Left ventricle myocardium superior (tissue), 1 donor: ENCODE measurements around the gene ARHGAP19. TPM values are rescaled to one million over a fixed set of nuclear protein-coding genes. Genes with fewer than 3 reads are reported as not detected.

Experiments
- ATAC-seq: fragments of 200-7000 bp; cut with Tn5 transposase; one replicate; pipeline ENCODE4 v1.9.1; 2020; ENCODE audit warnings: mild to moderate bottlenecking, moderate library complexity
- DNase-seq: peaks from one replicate; pipeline ENCODE4 v3.0.0-alpha.2; 2020
- intact Hi-C: fragments of 100-400 bp; cut with micrococcal nuclease; formaldehyde crosslinking; loops from one replicate; pipeline ENCODE4 v1.11.0; 2022
- total RNA-seq: library from RNA; stranded (reverse); fragmentation: NEBNext Ultra II Directional; extraction: Animal tissue kit (Norgen Biotek cat#: 25700); gene quantifications from one replicate; pipeline ENCODE4 v1.2.1, GENCODE V29; 2021
- donor health status: DM: no; HTN: yes; CAD: no; lungs with severe emphysema.

Gene ARHGAP19
- total RNA-seq, 1 donor from 2014 or later: 3.3 TPM

DNA sequence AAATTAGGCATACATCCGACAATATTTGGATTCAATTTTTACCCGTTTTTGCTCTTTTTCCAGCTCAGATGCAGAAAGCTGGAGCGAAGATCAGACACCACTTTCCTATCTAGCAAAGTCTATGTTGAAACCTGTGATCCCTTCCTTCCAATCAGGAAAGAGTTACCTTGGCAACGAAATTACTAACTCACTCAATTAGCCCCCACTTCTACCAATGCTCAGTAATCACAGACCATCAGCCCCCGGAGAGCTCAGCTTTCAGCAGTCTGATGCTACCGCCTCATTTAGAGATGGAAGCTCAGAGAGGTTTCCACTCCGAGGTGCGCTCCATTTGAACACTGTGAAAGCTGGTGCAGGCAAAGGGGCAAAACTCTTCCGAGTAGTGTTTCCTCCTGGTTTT is 33.3 kb upstream of the ARHGAP19 start:
- intact Hi-C loops: no loop called here
- ATAC-seq: no peak

DNA sequence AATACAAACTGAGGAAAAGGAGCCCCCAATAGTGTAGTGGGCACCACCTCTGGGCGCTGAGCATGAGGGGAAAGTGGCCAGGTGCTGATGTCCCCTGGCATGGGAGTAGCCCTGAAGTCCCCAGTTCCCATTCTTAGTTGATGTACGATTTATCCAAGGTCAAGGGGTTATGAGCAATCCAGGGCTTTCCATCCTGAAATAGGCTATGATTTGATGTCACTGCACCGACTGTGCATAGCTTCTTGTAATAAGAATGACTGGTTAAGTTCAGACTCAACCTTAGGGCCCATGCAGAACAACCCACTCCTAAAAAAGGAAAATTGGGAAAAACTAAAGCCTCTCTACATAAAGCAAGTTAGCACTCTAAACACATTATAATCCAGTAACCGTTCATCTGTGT is 31.1 kb upstream of the ARHGAP19 start:
- ATAC-seq (no peak), DNase-seq (no peak)
- intact Hi-C loops: no loop called here

More for the DNA sequence above, 33.3 kb upstream of the ARHGAP19 start:
- no peak for DNase-seq

DNA sequence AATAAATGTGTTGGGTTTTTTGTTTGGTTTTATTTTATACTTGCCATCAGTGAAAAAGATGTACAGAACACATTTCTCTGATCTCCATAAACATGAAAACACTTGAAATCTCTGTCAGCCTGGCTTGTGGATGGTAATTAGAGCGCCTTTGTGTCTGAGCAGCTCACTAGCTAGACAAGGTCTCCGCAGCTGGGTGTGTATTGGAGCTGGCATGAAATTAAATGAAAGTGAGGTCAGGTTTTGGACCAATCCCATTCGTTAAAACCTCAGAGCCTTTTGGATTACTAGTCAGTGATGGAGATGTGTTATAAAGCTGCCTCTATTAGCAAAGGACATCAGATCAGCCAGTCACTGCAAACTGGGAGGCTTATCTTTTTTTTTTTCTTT is 29.4 kb upstream of the ARHGAP19 start:
- no peak for ATAC-seq
- intact Hi-C loops: no loop called here
- DNase-seq: no peak

DNA sequence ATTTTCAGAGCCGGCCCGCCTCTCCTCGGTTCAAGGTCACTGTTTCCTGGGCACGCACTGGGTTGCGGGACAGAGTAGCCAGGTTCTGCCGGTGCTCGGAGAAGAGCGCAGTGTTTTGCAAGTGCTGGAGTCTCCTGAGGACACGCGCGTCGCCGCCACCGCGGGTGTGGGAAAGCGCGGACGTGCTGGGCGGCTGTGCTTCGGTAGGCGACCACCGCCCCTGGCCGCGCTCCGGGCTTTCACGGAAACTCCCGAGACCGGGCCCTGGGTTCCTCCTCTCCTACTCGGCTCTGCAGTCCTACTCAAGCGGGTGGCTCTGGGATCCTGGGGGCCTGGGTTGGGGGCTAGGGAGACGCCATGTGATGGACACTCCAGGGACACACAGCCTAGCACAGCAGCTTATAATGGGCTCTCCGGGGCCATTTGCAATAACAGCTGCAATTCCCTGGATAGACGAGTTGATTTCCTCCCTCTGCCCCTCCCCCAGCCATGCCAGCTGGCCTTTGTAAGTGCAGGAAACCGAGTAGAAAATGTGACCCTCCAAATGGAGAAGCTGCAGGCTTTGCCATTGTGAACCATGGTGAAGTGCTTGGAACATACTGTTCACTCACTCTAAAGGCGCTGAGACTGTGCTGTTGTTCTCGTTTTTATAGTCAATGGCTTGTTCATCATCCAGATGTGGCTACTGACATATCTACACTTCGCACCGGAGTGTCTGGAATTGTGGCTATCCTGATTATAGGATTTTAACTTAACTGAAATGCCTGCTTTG is 28.8 kb upstream of the ARHGAP19 start:
- ATAC-seq: peak; percentile 10
- intact Hi-C loops: no loop called here
- peak; percentile 64 for DNase-seq

DNA sequence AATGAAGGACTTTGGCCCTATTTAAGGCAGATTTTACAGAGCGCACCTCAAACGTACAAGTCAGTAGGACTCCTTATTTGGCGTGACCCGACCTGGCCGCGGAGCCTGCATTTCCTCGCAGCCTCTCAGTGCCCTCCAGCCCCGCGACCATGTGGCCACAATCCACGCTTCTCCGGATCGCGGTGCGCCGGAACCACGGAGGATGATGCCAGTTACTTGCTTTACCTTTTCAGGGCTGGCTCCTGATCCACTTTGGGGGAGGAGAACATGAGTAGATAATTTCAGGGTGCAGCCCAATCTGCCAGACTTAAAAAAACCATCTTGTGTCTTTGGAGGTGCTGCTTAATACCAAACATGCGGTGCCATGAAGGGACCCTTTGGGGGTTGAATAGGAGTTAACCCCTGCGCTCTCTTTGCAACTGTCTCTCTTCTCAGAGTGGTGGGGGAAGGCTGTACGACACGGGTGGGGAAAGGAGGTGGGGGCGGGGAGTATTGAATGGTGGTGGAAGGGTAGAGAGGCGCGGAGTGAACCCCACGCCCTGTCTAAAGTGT is 28.1 kb upstream of the ARHGAP19 start:
- DNase-seq (peak; percentile 36), ATAC-seq (no peak)
- intact Hi-C loops: no loop called here

DNA sequence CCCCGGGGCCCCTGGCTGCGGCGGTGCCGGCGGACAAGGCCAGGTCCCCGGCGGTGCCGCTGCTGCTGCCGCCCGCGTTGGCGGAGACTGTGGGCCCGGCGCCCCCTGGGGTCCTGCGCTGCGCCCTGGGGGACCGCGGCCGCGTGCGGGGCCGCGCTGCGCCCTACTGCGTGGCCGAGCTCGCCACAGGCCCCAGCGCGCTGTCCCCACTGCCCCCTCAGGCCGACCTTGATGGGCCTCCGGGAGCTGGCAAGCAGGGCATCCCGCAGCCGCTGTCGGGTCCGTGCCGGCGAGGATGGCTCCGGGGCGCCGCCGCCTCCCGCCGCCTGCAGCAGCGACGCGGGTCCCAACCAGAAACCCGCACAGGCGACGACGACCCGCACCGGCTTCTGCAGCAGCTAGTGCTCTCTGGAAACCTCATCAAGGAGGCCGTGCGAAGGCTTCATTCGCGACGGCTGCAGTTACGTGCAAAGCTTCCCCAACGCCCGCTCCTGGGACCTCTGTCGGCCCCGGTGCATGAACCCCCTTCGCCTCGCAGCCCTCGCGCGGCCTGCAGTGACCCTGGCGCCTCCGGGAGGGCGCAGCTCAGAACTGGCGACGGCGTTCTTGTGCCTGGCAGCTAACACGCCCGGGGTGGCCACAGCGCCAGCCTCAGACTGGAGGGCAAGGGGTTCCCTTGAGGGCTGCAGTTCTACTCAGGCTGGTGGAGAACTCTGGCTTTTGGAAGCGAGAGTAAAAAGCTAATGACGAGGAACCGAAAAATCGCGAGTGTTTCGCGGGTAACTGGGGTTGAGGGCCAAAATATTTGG is 27.4 kb upstream of the ARHGAP19 start:
- ATAC-seq (peak; percentile 57), DNase-seq (peak; percentile 79)
- intact Hi-C loops: no loop called here

DNA sequence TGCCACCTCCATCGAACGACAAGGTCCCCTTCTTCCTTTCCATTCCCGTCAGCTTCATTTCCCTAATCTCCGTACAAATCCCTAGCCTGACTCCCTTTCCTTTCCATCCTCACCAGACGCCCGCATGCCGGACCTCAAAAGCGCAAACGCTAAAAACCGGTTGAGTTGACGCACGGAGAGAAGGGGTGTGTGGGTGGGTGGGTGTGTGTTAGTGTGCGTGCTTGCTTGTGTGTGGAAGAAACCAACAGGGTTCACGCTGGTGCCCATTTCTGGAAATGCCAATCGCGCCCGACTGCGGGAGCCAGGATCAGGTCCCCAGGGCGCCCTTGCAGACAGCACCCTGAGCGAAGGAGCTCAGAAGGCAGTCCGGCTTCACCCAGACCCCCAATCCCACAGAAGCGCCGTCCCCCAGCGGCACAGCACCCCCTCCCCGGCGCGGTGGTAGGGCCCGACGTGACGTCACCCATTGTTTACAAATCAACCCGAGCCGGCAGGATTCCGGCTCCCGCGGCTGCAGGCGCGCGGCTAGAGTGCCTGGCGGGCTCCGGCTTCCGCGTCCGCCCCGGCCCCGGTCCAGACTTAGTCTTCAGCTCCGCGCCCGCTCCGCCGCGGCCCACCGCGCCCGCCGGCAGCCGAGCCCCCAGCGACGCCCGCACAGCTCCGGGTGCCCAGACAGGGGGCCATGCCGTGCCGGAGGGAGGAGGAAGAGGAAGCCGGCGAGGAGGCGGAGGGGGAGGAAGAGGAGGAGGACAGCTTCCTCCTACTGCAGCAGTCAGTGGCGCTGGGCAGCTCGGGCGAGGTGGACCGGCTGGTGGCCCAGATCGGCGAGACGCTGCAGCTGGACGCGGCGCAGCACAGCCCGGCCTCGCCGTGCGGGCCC is 26.6 kb upstream of the ARHGAP19 start, which contains the start of gene FRAT1:
Gene FRAT1 (plus strand): TSS at position 500 of the 880 bp plus-strand sequence. CDS start 183 bp downstream, at position 683.
- ATAC-seq: peak; percentile 86
- intact Hi-C loops: no loop called here
- DNase-seq: peak; percentile 96

DNA sequence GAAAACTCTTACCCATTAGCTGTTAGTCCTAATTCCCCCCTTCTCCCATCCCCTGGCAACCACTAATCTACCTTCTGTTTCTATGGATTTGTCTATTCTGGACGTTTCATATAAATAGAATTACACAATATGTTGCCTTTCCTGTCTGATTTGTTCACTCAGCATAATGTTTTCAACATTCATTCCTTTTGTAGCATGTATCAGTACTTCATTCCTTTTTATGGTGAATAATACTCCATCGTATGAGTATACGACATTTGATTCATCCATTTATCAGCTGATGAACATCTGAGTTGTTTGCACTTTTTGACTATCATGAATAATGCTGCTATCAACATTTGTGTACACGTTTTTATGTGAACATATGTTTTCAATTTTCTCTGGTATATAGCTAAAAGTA is 22.2 kb upstream of the ARHGAP19 start:
- DNase-seq (no peak), ATAC-seq (no peak)
- intact Hi-C loops: no loop called here

DNA sequence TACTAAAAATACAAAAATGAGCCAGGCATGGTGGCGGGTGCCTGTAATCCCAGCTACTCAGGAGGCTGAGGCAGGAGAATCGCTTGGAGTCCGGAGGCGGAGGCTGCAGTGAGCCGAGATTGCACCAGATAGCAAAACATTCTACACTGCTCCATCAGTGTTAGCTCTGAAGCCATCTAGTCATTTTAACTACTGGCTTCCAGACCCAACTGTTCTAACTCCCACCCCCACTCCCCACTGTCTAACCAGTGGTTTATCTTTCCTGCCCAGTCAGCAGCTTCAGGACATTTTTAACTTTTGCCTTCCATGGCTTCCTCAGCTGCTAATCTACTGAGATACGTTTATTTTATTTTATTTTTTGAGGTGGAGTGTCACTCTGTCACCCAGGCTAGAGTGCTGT is 20.5 kb upstream of the ARHGAP19 start:
- ATAC-seq (no peak), DNase-seq (no peak)
- intact Hi-C loops: no loop called here

DNA sequence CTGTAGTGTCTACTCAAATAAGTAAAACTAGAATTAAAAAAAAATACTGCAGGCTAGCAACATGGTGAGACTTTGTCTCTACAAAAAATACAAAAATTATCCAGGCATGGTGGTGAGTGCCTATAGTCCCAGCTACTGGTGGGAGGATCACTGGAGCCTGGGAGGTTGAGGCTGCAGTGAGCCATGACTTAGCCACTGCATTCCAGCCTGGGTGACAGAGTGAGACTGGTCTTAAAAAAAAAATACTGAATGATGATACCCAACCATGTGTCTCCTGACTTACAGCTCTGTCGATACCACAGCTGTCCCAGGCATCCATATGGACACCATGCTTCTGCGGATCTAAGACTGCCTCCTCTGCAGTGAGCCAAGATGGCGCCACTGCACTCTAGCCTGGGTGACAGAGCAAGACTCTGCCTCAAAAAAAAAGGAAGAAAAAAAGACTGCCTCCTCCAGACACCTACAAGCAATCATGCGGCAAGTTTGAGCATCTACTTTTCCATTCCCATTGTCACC is 18.7 kb upstream of the ARHGAP19 start:
- ATAC-seq (no peak), DNase-seq (no peak)
- intact Hi-C loops: no loop called here

DNA sequence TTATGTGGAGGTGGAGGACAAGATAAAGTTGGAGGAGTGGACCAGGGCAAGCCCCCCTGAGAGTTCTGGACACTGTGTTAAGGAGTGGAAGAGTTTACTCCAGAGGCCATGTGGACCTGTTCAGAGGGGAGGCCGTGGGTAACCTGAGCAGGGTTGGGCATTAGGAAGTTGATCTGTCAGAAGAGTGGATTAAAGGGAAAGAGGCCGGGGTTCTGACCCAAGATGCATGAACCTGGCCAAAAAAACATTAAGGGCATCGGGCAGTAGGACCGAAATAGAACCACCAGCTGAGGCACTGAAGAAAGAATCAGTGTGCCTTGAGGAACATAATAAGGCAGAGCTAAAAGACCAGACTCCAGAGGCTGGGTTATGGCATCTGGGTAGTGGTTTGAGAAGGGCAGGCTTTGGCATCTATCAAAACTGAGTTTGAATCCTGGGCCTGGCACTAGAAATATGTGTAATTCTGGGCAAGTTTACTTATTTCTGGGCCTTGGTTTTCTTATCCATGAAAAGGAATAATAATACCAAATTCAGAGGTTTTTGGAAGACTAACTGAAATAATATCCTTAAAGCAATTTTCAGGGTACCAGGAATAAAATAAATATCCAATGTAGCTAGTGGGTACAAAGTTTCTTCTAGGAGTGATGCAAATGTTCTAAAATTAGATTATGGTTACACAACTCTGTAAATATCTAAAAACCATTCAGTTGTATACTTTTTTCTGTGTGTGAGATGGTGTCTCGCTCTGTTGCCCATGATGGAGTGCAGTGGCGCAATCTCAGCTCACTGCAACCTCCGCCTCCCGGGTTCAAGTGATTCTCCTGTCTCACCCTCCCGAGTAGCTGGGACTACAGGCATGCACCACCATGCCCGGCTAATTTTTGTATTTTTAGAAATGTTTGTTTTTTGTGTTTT is 15.7 kb upstream of the ARHGAP19 start:
- ATAC-seq (no peak), DNase-seq (no peak)
- intact Hi-C loops: no loop called here

DNA sequence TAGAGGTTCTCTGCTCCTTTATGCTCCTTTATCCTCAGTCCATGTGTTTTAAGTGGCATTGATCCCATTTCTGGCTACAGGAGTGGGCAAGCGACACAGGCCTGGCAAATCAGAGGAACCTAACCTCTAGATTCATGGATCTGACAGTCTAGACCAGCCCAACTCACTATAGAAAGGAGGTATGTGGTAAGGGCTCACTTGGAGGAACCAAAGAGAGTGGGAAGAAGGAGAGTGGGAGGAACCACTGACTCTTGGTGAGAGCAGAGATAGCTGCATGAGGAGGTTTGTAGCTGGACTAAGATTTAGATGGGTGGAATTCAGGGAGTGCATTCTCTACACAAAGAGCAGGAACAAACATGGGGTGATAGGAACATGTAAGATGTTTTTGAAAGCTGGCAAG is 15.0 kb upstream of the ARHGAP19 start:
- DNase-seq (no peak), ATAC-seq (no peak)
- intact Hi-C loops: no loop called here

DNA sequence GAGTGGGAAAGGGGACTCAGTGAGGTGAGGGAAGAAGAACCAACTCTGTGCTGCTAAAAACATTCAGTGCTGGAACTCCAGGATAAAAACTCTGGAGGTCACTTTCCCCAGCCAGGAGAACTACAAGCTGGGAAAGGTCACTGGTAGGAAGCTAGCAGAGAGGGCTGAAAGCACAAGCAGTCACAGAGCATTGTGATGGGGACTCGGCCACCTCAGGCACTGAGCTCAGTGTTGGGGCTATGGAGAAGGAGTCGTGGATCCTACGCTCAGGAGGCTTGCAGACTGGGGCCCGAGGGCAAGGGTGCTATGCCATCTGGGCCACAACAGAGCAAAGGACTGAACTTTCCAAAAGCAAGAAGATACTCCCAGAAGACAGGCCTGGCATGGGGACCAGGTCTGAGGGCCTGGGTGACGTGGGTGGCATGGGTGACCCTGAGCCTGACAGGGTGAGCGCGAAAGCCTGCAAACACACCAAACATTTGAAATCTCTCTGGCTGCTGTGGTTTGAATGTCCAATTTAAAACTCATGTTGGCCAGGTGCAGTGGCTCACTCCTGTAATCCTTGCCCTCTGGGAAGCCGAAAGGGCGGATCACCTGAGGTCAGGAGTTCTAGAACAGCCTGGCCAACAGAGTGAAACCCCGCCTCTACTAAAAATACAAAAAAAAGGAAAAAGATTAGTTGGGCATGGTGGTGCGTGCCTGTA is 9.8 kb upstream of the ARHGAP19 start:
- no peak for ATAC-seq
- no peak for DNase-seq
- intact Hi-C loops: no loop called here

DNA sequence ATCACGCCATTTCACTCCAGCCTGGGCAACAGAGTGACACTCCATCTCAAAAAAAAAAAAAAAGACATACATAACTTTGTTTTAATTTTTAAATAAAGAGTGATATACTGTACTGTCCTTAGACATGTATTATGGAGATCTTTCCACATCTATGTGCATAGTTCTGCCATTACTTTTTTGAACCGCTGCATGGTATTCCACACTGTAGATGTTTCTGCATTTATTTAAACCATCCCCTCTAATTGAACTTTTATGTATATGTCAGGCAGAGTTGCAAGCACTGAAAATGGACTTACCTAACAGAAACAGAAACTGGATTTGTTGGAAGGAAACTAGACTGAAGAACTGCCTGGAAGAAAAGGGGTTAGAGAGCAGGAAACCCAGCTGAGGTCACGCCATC is 8.5 kb upstream of the ARHGAP19 start:
- ATAC-seq (no peak), DNase-seq (no peak)
- intact Hi-C loops: no loop called here

DNA sequence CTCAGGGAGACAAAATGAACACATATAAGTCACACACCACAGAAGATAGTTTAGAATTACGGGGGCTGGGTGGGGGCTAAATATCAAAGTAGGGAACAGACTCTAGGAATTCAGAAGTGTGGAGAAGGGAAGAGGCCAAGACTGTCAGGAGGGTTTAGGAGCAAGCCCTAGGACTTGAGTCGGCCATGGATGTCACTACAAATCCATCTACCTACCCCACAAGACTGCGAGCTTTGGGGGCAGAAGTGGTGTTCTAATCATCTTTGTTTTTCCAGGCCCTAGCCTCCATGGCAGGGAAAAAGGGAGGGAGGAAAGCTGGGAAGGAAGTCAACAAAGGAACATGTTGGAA is 5.8 kb upstream of the ARHGAP19 start:
- DNase-seq (no peak), ATAC-seq (no peak)
- intact Hi-C loops: no loop called here

DNA sequence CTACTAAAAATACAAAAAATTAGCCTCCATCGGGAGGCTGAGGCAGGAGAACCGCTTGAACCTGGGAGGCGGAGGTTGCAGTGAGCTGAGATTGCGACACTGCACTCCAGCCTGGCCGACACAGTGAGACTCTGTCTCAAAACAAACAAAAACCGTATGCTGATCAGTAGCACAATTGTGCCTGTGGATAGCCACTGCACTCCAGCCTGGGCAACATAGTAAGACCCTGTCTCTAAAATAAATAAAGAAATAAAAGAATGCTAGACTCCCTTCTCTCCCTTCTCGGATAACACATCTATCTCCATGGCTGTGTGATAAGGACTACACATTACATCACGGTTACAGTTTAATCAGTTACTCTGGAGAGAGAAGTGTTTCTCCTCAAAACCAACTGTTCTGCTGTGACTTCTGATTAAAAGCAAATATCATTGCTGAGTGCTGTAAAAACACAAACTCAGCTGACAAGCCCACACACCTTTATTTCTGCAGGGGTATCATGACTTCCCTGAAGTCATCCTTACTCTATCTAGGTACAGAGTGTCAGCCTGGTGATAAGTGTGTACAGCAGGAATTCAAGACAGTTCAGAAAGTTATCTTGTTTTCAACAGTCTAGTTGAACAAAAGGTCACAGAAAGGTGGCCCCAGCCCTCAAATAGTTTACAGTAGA is 5.3 kb upstream of the ARHGAP19 start:
- DNase-seq: no peak
- intact Hi-C loops: no loop called here
- no peak for ATAC-seq

DNA sequence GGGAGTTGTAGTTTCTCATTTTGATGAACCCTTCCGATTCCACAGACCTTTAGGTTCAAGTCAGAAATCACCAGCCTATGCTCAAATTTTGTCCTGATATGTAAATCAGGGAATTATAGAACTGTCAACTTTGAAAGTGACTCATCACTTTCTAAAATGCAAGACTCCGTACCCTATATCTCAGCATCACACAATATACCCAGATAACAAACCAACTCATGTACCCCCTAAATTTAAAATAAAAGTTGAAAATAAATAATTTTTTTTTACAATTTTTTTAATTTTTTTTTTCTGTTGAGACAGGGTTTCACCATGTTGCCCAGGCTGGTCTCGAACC is 393 bp upstream of the ARHGAP19 start:
- ATAC-seq: no peak
- intact Hi-C loops: no loop called here
- DNase-seq: no peak
